Activated CD8-positive, alpha-beta memory T cell treated with anti-CD3 and anti-CD28 coated beads, Interleukin-2, amount 50 U/mL, for 4 hours (primary cell): ENCODE measurements around the gene EFHD1.
"Not testable (repeated sequence)": the region's sequence is repeated elsewhere in the genome, so short reads cannot be mapped to it uniquely, and the experiment has no call there.

ENCODE experiments used
- DNase-seq: peaks from one replicate; pipeline ENCODE4 v3.0.0-alpha.2; 2020

The EFHD1 gene

GRCh38 chr2:232653441-232653840 is 20.0 kb downstream of the EFHD1 start:
- DNase-seq, result no peak

GRCh38 chr2:232655392-232655791 is 22.0 kb downstream of the EFHD1 start:
- no peak for DNase-seq

GRCh38 chr2:232658217-232658785 is 24.9 kb downstream of the EFHD1 start:
- DNase-seq, result no peak

- no peak for DNase-seq
Observed at GRCh38 chr2:232659359-232659758, 26.0 kb downstream of the EFHD1 start.

GRCh38 chr2:232662486-232663260 is 29.3 kb downstream of the EFHD1 start:
- DNase-seq, result no peak

GRCh38 chr2:232666051-232666805 is 32.8 kb downstream of the EFHD1 start:
- DNase-seq, result no peak

- DNase-seq, result no peak
Observed at GRCh38 chr2:232667989-232668583, 34.7 kb downstream of the EFHD1 start.

- DNase-seq, result no peak
Observed at GRCh38 chr2:232668805-232669444, 35.5 kb downstream of the EFHD1 start.

GRCh38 chr2:232672588-232672987 is 39.2 kb downstream of the EFHD1 start:
- DNase-seq, result no peak

- DNase-seq, result no peak
Observed at GRCh38 chr2:232674491-232674890, 41.1 kb downstream of the EFHD1 start.

GRCh38 chr2:232675381-232675780 is 42.0 kb downstream of the EFHD1 start:
- DNase-seq, result no peak

- no peak for DNase-seq
Observed at GRCh38 chr2:232680006-232680405, 46.6 kb downstream of the EFHD1 start.

- DNase-seq, result no peak
Observed at GRCh38 chr2:232681527-232681926, 48.1 kb downstream of the EFHD1 start.

GRCh38 chr2:232683368-232683767 is 50.0 kb downstream of the EFHD1 start:
- DNase-seq, result no peak

GRCh38 chr2:232685391-232685790 is 52.0 kb downstream of the EFHD1 start:
- DNase-seq, result not testable (repeated sequence)

GRCh38 chr2:232687382-232688160 is 54.2 kb downstream of the EFHD1 start:
- DNase-seq, result no peak

GRCh38 chr2:232688201-232688600 is 54.8 kb downstream of the EFHD1 start:
- no peak for DNase-seq

GRCh38 chr2:232689152-232689910 is 55.9 kb downstream of the EFHD1 start:
- DNase-seq, result no peak

- DNase-seq, result not testable (repeated sequence)
Observed at GRCh38 chr2:232691117-232691516, 57.7 kb downstream of the EFHD1 start.

GRCh38 chr2:232693344-232693743 is 59.9 kb downstream of the EFHD1 start:
- no peak for DNase-seq

GRCh38 chr2:232696609-232697058 is 63.2 kb downstream of the EFHD1 start:
- no peak for DNase-seq
